Activated CD4-positive, CD25-positive, alpha-beta regulatory T cell treated with anti-CD3 and anti-CD28 coated beads, Interleukin-2, amount 50 U/mL, for 16 hours (primary cell): ENCODE results near the gene RPUSD1.

Source experiments
- DNase-seq: peaks from one replicate; pipeline ENCODE4 v3.0.0-alpha.2; 2020; ENCODE audit warnings: low read depth, low spot score

Gene RPUSD1

GRCh38 chr16:799948-800833 is 12.0 kb upstream of the RPUSD1 start, which contains the start of gene GNG13:
GNG13 (minus strand) TSS chr16:800734; CDS start chr16:799077, 1,657 bp downstream.
- no peak for DNase-seq

GRCh38 chr16:799111-799947 is 11.1 kb upstream of the RPUSD1 start:
- no peak for DNase-seq

GRCh38 chr16:798666-799065 is 10.5 kb upstream of the RPUSD1 start:
- no peak for DNase-seq

- DNase-seq, result no peak
Measured at GRCh38 chr16:797686-798085, 9.5 kb upstream of the RPUSD1 start.

GRCh38 chr16:797120-797420 is 8.9 kb upstream of the RPUSD1 start:
- DNase-seq, result no peak

GRCh38 chr16:796296-797119 is 8.3 kb upstream of the RPUSD1 start:
- no peak for DNase-seq

GRCh38 chr16:795580-796229 is 7.5 kb upstream of the RPUSD1 start:
- DNase-seq, result no peak

- no peak for DNase-seq
Measured at GRCh38 chr16:794853-795466, 6.8 kb upstream of the RPUSD1 start.

GRCh38 chr16:794091-794822 is 6.1 kb upstream of the RPUSD1 start:
- no peak for DNase-seq

GRCh38 chr16:793414-793813 is 5.2 kb upstream of the RPUSD1 start:
- no peak for DNase-seq

GRCh38 chr16:792221-792995 is 4.2 kb upstream of the RPUSD1 start:
- no peak for DNase-seq

GRCh38 chr16:791131-791530 is 3.0 kb upstream of the RPUSD1 start:
- no peak for DNase-seq

GRCh38 chr16:790086-790485 is 1.9 kb upstream of the RPUSD1 start:
- DNase-seq, result no peak

GRCh38 chr16:789191-789850 is 1.1 kb upstream of the RPUSD1 start:
- DNase-seq, result no peak

GRCh38 chr16:788399-789126 is 382 bp upstream of the RPUSD1 start, which contains the start of gene CHTF18:
CHTF18 (plus strand) TSS chr16:788620; CDS start chr16:788685, 65 bp downstream.
- DNase-seq, result peak; percentile 85

GRCh38 chr16:787321-787966 is 737 bp downstream of the RPUSD1 start:
- DNase-seq, result no peak
